Measurements from ENCODE around the gene CAVIN4.

- TF ChIP-seq CTCF (IDR thresholded peaks at IDR 0.05; ENCODE audit: poor library complexity) (no peak), EZH2 (IDR thresholded peaks at IDR 0.05; ENCODE audit: borderline replicate concordance) (no peak)
These were observed 41.3 kb downstream of the CAVIN4 start for GRCh38 chr9:100619194-100619593.

Data from hepatocyte (in vitro differentiated cells).